ENCODE measurements around the gene TP63.

- TF ChIP-seq EZH2 (IDR thresholded peaks at IDR 0.05; ENCODE audit: borderline replicate concordance, insufficient read depth, low read length, poor library complexity, severe bottlenecking) (no peak), SMC3 (conservative IDR thresholded peaks at IDR 0.05; ENCODE audit: poor library complexity) (no peak), EP300 (conservative IDR thresholded peaks at IDR 0.05; ENCODE audit: poor library complexity, severe bottlenecking) (no peak), MXI1 (conservative IDR thresholded peaks at IDR 0.05; ENCODE audit: poor library complexity, severe bottlenecking) (no peak), REST (IDR thresholded peaks at IDR 0.05; ENCODE audit: borderline replicate concordance) (no peak), RAD21 (conservative IDR thresholded peaks at IDR 0.05) (no peak), POLR2AphosphoS5 (IDR thresholded peaks at IDR 0.05) (no peak), TAF1 (IDR thresholded peaks at IDR 0.05; ENCODE audit: low read depth) (no peak)
- TF ChIP-seq, protein P1, sequence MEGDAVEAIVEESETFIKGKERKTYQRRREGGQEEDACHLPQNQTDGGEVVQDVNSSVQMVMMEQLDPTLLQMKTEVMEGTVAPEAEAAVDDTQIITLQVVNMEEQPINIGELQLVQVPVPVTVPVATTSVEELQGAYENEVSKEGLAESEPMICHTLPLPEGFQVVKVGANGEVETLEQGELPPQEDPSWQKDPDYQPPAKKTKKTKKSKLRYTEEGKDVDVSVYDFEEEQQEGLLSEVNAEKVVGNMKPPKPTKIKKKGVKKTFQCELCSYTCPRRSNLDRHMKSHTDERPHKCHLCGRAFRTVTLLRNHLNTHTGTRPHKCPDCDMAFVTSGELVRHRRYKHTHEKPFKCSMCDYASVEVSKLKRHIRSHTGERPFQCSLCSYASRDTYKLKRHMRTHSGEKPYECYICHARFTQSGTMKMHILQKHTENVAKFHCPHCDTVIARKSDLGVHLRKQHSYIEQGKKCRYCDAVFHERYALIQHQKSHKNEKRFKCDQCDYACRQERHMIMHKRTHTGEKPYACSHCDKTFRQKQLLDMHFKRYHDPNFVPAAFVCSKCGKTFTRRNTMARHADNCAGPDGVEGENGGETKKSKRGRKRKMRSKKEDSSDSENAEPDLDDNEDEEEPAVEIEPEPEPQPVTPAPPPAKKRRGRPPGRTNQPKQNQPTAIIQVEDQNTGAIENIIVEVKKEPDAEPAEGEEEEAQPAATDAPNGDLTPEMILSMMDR (IDR thresholded peaks at IDR 0.05; ENCODE audit: poor library complexity, severe bottlenecking) = no peak
Observed at GRCh38 chr3:189727898-189728297, 96.7 kb downstream of the TP63 start.
